Smooth muscle cell (in vitro differentiated cells): ENCODE measurements around the gene KCNK2. TPM values are rescaled to one million over a fixed set of nuclear protein-coding genes. Genes with fewer than 3 reads are reported as not detected.
"Not testable (repeated sequence)": the region's sequence is repeated elsewhere in the genome, so short reads cannot be mapped to it uniquely, and the experiment has no call there.

ENCODE experiments used
- DNase-seq: peaks from one replicate; lab custom pipeline; 2025; ENCODE audit not compliant: unreplicated experiment; lab: John Stamatoyannopoulos, UW
- H2AFZ ChIP-seq: fragments of 200-600 bp; sonication (generic); 2 replicates; pipeline ENCODE4 v1.6.0; 2016; ENCODE audit warnings: antibody characterized with exemption, low read depth, mild to moderate bottlenecking
- H3F3A ChIP-seq: fragments of 200-600 bp; sonication (generic); 2 replicates; pipeline ENCODE4 v1.6.0; 2017; ENCODE audit warnings: antibody characterized with exemption, low read depth
- H3K27ac ChIP-seq: fragments of 200-600 bp; sonication (generic); 2 replicates; pipeline ENCODE4 v1.5.1; 2016; ENCODE audit warnings: low read depth, mild to moderate bottlenecking
- H3K27me3 ChIP-seq: fragments of 200-600 bp; sonication (generic); 2 replicates; pipeline ENCODE4 v1.6.1; 2016; ENCODE audit warnings: low read depth, mild to moderate bottlenecking
- H3K36me3 ChIP-seq: fragments of 200-600 bp; sonication (generic); 2 replicates; pipeline ENCODE4 v1.5.1; 2016; ENCODE audit warnings: low read depth
- H3K4me1 ChIP-seq: fragments of 200-600 bp; sonication (generic); 2 replicates; pipeline ENCODE4 v1.5.1; 2016; ENCODE audit warnings: low read depth
- H3K4me2 ChIP-seq: fragments of 200-600 bp; sonication (generic); 2 replicates; pipeline ENCODE4 v1.6.0; 2016; ENCODE audit warnings: mild to moderate bottlenecking
- H3K4me3 ChIP-seq: fragments of 200-600 bp; sonication (generic); 2 replicates; pipeline ENCODE4 v1.5.1; 2016; ENCODE audit warnings: mild to moderate bottlenecking
- H3K79me2 ChIP-seq: fragments of 200-600 bp; sonication (generic); 2 replicates; pipeline ENCODE4 v1.6.0; 2016; ENCODE audit warnings: low read depth, mild to moderate bottlenecking
- H3K9ac ChIP-seq: fragments of 200-600 bp; sonication (generic); 2 replicates; pipeline ENCODE4 v1.6.0; 2016; ENCODE audit warnings: low read depth
- H3K9me3 ChIP-seq: fragments of 200-600 bp; sonication (generic); replicated peaks from 2 replicates; pipeline ENCODE4 v1.5.1; 2016; ENCODE audit warnings: low read depth
- H4K20me1 ChIP-seq: fragments of 200-600 bp; sonication (generic); 2 replicates; pipeline ENCODE4 v1.6.0; 2016; ENCODE audit warnings: low read depth
- CTCF ChIP-seq: fragments of 200-600 bp; sonication (generic); IDR thresholded peaks from 2 replicates; pipeline ENCODE4 v1.5.1; 2017; ENCODE audit warnings: borderline replicate concordance, mild to moderate bottlenecking, antibody characterized with exemption; ENCODE audit not compliant: insufficient read depth, poor library complexity, severe bottlenecking
- WGBS: methylation state at CpG from one replicate; pipeline ENCODE4 v1.1.7; 2016; ENCODE audit warnings: low lambda C conversion rate; 5-methylcytosine and 5-hydroxymethylcytosine counted together
- polyA plus RNA-seq: library from polyadenylated mRNA; unstranded; fragments of >200 nt; fragmentation: Nextera tagmentation; extraction: Ambion mirVana; gene quantifications from 2 replicates; pipeline ENCODE4 v1.2.1, GENCODE V29; 2016
- total RNA-seq: library from RNA; depleted of rRNA; stranded (reverse); fragments of >200 nt; gene quantifications from 2 replicates; pipeline ENCODE4 v1.2.3, GENCODE V29; 2014

KCNK2 gene
- total and polyA plus RNA-seq, 2 experiments from 2014 or later: not detected

- Histone ChIP-seq H4K20me1 (no peaks in the 10 kb centered on the region), H3K4me3 (no peak overlapping the region), H3K9me3 (no peaks in the 10 kb centered on the region), H3K79me2 (no peaks in the 10 kb centered on the region), H3F3A (no peaks in the 10 kb centered on the region), H3K9ac (no peak overlapping the region), H3K27ac (no peak overlapping the region), H3K4me2 (no peak overlapping the region), H2AFZ (no peak overlapping the region), H3K36me3 (no peaks in the 10 kb centered on the region), H3K4me1 (no peaks in the 10 kb centered on the region), H3K27me3 (no peaks in the 10 kb centered on the region)
- TF ChIP-seq CTCF: no peak
- DNase-seq: no peak
- WGBS: 90% methylated on average over 2 of the region's 2 CpGs
These were observed 69.5 kb downstream of the KCNK2 start for GRCh38 chr1:215151841-215152549.

GRCh38 chr1:215156232-215156631, 73.7 kb downstream of the KCNK2 start:
- no peak for TF ChIP-seq CTCF
- H4K20me1 ChIP-seq: no peaks in the 10 kb centered on the region
- H3K79me2 ChIP-seq: no peaks in the 10 kb centered on the region
- H3K9ac ChIP-seq: no peak overlapping the region
- no peak overlapping the region for H3K4me3 ChIP-seq
- no peaks in the 10 kb centered on the region for H3F3A ChIP-seq
- H3K9me3 ChIP-seq: no peaks in the 10 kb centered on the region
- H2AFZ ChIP-seq: no peak overlapping the region
- 100% methylated on average over 1 of the region's 1 CpG for WGBS
- no peak overlapping the region for H3K4me2 ChIP-seq
- no peaks in the 10 kb centered on the region for H3K4me1 ChIP-seq
- no peaks in the 10 kb centered on the region for H3K27me3 ChIP-seq
- DNase-seq: no peak
- no peak overlapping the region for H3K27ac ChIP-seq
- no peaks in the 10 kb centered on the region for H3K36me3 ChIP-seq

- H3K9ac ChIP-seq: no peak overlapping the region
- H3K4me2 ChIP-seq: no peak overlapping the region
- WGBS: 86% methylated on average over 1 of the region's 1 CpG
- H2AFZ ChIP-seq: no peak overlapping the region
- no peaks in the 10 kb centered on the region for H3K9me3 ChIP-seq
- H3K27me3 ChIP-seq: no peaks in the 10 kb centered on the region
- no peak for TF ChIP-seq CTCF
- H3K36me3 ChIP-seq: no peaks in the 10 kb centered on the region
- no peaks in the 10 kb centered on the region for H3K4me1 ChIP-seq
- H3K27ac ChIP-seq: no peak overlapping the region
- no peaks in the 10 kb centered on the region for H4K20me1 ChIP-seq
- DNase-seq: no peak
- no peak overlapping the region for H3K4me3 ChIP-seq
- H3K79me2 ChIP-seq: no peaks in the 10 kb centered on the region
- H3F3A ChIP-seq: no peaks in the 10 kb centered on the region
These were observed 77.8 kb downstream of the KCNK2 start for GRCh38 chr1:215160351-215160750.

GRCh38 chr1:215163144-215163543, 80.6 kb downstream of the KCNK2 start:
- DNase-seq, H3K27me3 ChIP-seq, H3K9me3 ChIP-seq, H3K36me3 ChIP-seq, H3F3A ChIP-seq, H3K4me3 ChIP-seq, H4K20me1 ChIP-seq, H3K79me2 ChIP-seq, H3K9ac ChIP-seq, H3K4me1 ChIP-seq, H3K27ac ChIP-seq, H3K4me2 ChIP-seq, H2AFZ ChIP-seq: not testable (repeated sequence)
- 95% methylated on average over 4 of the region's 4 CpGs for WGBS
